NCI-H460 (cell line): ENCODE results near the gene TNNT1. TPM values are rescaled to one million over a fixed set of nuclear protein-coding genes. Genes with fewer than 3 reads are reported as not detected.

Experiments used
- DNase-seq: peaks from one replicate; pipeline ENCODE4 v3.0.0-alpha.2; 2016; ENCODE audit warnings: low read depth; ENCODE audit errors: extremely low read depth
- small RNA-seq, 2 experiments: library from RNA; depleted of rRNA; stranded (forward); fragments of <200 nt; gene quantifications; one replicate each; pipeline ENCODE3, GENCODE V24; 2014
- total RNA-seq: library from RNA; depleted of rRNA; stranded (reverse); fragments of >200 nt; shearing (Covaris generic); gene quantifications from 2 replicates; pipeline ENCODE4 v1.2.3, GENCODE V29; 2014; rRNA removed

TNNT1 gene
- total RNA-seq, 1 experiment from 2014 or later = 18.6 TPM

- DNase-seq = no peak
These were observed 56.3 kb downstream of the TNNT1 start for GRCh38 chr19:55092423-55093318.

DNA sequence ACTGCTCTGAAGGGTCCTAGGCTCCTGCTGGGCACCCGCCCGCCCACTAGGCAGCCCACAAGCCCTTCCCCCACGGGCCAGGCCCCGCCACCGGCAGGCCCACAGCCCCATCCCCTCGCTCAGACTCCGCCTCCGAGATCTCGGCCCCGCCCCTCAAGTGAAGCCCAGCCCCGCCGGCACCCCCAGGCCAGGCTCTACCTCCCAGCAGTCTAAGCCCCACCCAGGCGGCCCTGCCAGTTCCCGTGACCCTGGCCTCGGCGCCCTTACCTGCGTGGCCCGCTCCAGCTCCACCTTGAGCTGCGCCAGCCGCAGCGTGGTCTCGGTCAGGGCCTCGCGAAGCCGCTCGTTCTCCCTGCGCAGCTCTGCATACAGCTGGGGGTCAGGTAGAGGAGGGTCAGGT is 57.1 kb downstream of the TNNT1 start:
- no peak for DNase-seq

- no peak for DNase-seq
These were observed 57.7 kb downstream of the TNNT1 start for GRCh38 chr19:55091126-55091910.

GRCh38 chr19:55090564-55090963 is 58.4 kb downstream of the TNNT1 start:
- DNase-seq = no peak

GRCh38 chr19:55089342-55089944 is 59.6 kb downstream of the TNNT1 start:
- DNase-seq = no peak

GRCh38 chr19:55088543-55089341 is 60.3 kb downstream of the TNNT1 start:
- DNase-seq = peak; percentile 75

DNA sequence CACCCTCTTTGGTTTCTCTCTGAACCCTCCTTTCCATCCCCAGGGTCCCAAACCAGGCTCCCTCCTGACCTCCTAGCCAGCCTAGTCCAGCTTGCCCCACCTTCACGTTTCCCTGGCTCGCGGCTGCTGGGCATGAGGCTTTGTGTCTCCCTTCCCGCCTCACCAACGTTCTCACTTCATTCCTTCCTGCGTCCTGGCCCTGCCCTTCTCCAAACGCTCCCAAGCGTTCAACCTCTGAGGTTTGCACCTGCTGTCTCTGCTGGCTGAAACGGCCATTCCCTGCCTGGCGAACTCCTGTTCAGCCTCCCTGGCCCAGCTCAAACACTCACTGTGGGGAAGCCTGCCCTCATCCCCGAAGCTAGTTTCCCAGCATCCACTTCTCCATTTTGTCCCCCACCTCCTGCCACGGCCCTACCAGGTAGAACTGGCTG is 61.0 kb downstream of the TNNT1 start:
- DNase-seq = no peak

DNA sequence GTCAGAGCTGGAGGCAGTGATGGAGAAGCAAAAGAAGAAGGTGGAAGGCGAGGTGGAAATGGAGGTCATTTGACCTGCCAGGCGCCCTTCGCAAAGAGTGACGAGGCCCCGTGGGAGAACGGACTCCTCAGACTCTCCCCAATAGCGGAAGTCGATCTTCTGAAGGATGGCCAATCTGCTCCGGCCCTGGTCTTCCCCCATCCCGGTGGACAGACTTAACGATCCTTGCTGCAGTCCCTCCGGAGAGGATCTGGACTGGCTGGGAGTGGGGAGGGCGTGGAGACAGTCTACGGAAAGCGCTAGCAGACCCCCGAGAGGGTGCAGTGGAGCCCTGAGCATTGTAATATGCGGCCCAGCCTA is 61.5 kb downstream of the TNNT1 start:
- DNase-seq = no peak

DNA sequence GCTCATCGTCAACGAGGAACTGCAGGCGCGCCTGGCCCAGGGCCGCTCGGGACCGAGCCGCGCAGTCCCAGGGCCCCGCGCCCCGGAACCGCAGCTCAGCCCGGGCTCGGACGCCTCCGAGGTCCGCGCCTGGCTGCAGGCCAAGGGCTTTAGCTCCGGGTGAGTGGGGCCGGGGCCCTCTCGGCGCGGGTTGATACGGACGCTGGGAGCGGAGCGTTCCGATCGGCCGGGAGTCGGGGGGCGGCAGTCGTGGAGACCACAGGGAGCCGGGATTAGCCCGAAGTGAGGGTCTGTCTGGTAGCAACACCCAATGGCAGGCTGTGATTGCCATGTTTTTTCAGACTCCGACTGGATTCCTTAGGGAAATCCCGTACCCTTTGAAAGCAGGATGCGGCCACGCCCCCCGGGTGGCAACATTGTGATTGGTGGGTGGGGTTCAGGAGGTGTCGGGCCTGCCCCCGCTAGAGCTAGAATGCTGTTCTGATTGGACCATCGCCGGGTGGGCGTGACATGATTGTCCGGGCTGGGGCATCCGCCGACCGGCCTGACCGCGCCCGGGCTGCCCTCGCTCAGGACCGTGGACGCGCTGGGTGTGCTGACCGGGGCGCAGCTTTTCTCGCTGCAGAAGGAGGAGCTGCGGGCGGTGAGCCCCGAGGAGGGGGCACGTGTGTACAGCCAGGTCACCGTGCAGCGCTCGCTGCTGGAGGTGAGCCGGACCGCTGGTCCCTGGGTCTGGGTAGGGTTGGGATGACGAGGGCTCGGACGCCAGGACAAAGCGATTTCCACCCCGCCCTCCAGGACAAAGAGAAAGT is 62.1 kb downstream of the TNNT1 start:
- DNase-seq = peak; percentile 90

DNA sequence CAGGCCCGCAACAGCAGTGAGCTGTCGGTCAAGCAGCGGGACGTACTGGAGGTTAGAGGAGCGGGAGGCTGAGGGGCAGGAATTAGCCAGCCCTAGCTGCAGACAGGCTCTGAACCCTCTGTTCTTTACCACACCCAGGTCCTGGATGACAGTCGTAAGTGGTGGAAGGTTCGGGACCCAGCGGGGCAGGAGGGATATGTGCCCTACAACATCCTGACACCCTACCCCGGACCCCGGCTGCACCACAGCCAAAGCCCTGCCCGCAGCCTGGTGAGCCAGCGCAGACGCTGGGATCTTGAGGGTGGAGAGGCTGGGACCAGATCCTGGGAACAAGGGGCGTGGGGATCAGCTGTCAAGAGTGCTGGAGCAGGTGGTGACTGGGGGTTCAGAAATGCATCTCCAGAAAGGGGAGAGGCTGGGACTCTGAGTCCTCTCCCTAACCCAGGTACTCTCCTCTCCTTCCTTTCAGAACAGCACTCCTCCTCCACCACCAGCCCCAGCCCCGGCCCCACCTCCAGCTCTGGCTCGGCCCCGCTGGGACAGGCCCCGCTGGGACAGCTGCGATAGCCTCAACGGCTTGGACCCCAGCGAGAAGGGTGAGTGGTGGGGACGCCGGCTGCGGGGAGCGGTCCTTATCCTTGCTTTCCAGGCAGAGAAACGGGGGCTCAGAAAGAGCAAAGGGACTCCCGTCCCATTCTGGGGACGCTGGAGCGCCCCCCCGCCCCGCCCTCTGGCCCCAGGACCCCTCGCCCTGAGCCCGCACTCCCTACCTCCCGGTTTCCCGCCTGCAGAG is 62.9 kb downstream of the TNNT1 start:
- no peak for DNase-seq

GRCh38 chr19:55084416-55084815 is 64.6 kb downstream of the TNNT1 start:
- no peak for DNase-seq

GRCh38 chr19:55083004-55083850 is 65.8 kb downstream of the TNNT1 start:
- DNase-seq = no peak

Small RNA genes within 50 kb of the gene (small RNA-seq; reads per million reads assigned to genes)
- 0 to 16.3 reads per million in 2 experiments for gene MIR7975
- gene RF01210 = 0.02 to 0.06 reads per million in 2 experiments

Other genes with a start within 250 kb of the TNNT1 start
- not detected in 2 replicates for gene NCR1, start 243.1 kb downstream of the TNNT1 start, total RNA-seq
- not detected in 2 replicates for gene NLRP7, start 201.7 kb downstream of the TNNT1 start, total RNA-seq
- not detected in 2 replicates for gene NLRP2, start 182.8 kb downstream of the TNNT1 start, total RNA-seq
- 0.17 TPM in 1 of 2 replicates, not detected in the other for gene GP6, start 110.9 kb downstream of the TNNT1 start, total RNA-seq
- 12.2 and 14.1 TPM in 2 replicates for gene RDH13, start 86.1 kb downstream of the TNNT1 start, total RNA-seq
- gene EPS8L1, start 73.3 kb downstream of the TNNT1 start, total RNA-seq = 3.9 and 5.4 TPM in 2 replicates
- gene PPP1R12C, start 31.6 kb downstream of the TNNT1 start, total RNA-seq = 22.2 and 25.0 TPM in 2 replicates
- gene TNNI3, start 8.5 kb upstream of the TNNT1 start, total RNA-seq = 1.2 and 4.5 TPM in 2 replicates
- gene DNAAF3, start 17.4 kb upstream of the TNNT1 start, total RNA-seq = 7.8 and 8.9 TPM in 2 replicates
- gene SYT5, start 31.1 kb upstream of the TNNT1 start, total RNA-seq = 0.20 and 0.30 TPM in 2 replicates
- 31.9 and 34.0 TPM in 2 replicates for gene PTPRH, start 60.3 kb upstream of the TNNT1 start, total RNA-seq
- gene TMEM86B, start 79.6 kb upstream of the TNNT1 start, total RNA-seq = 1.8 and 2.3 TPM in 2 replicates
- 32.6 and 33.6 TPM in 2 replicates for gene PPP6R1, start 109.8 kb upstream of the TNNT1 start, total RNA-seq
- gene HSPBP1, start 130.9 kb upstream of the TNNT1 start, total RNA-seq = 33.4 and 37.1 TPM in 2 replicates
- 3.8 and 5.7 TPM in 2 replicates for gene BRSK1, start 134.8 kb upstream of the TNNT1 start, total RNA-seq
- not detected in 2 replicates for gene TMEM150B, start 176.1 kb upstream of the TNNT1 start, total RNA-seq
- 5.1 and 7.9 TPM in 2 replicates for gene KMT5C, start 190.7 kb upstream of the TNNT1 start, total RNA-seq
- not detected in 2 replicates for gene COX6B2, start 205.5 kb upstream of the TNNT1 start, total RNA-seq
- gene GARIN5B, start 214.1 kb upstream of the TNNT1 start, total RNA-seq = not detected in 2 replicates
- 0.32 and 0.84 TPM in 2 replicates for gene IL11, start 221.3 kb upstream of the TNNT1 start, total RNA-seq
- not detected in 2 replicates for gene TMEM190, start 227.6 kb upstream of the TNNT1 start, total RNA-seq
- 0.97 and 2.0 TPM in 2 replicates for gene TMEM238, start 235.1 kb upstream of the TNNT1 start, total RNA-seq
- 426 and 465 TPM in 2 replicates for gene RPL28, start 236.7 kb upstream of the TNNT1 start, total RNA-seq